ENCODE results near the gene RFX3.

The RFX3 gene

GRCh38 chr9:3296536-3296935 lies 229.3 kb downstream of the RFX3 start:
- no peaks in the 10 kb centered on the region for H4K20me1 ChIP-seq (ENCODE audit: insufficient read depth)
- H2AFZ ChIP-seq (ENCODE audit: low read depth), result no peak overlapping the region
- no peaks in the 10 kb centered on the region for H3K36me3 ChIP-seq (ENCODE audit: insufficient read depth)
- no peak overlapping the region for H3K4me3 ChIP-seq (IDR thresholded peaks at IDR 0.05; ENCODE audit: insufficient read depth, low read depth, low read length)
- H3K27ac ChIP-seq, result no peak overlapping the region
- H3K4me1 ChIP-seq (ENCODE audit: low read depth, poor library complexity, severe bottlenecking), result no peaks in the 10 kb centered on the region
- H3K27me3 ChIP-seq (ENCODE audit: insufficient read depth, low read depth), result no peaks in the 10 kb centered on the region
- H3K79me2 ChIP-seq (ENCODE audit: insufficient read depth, low read depth), result no peaks in the 10 kb centered on the region
- TF ChIP-seq, protein P1, sequence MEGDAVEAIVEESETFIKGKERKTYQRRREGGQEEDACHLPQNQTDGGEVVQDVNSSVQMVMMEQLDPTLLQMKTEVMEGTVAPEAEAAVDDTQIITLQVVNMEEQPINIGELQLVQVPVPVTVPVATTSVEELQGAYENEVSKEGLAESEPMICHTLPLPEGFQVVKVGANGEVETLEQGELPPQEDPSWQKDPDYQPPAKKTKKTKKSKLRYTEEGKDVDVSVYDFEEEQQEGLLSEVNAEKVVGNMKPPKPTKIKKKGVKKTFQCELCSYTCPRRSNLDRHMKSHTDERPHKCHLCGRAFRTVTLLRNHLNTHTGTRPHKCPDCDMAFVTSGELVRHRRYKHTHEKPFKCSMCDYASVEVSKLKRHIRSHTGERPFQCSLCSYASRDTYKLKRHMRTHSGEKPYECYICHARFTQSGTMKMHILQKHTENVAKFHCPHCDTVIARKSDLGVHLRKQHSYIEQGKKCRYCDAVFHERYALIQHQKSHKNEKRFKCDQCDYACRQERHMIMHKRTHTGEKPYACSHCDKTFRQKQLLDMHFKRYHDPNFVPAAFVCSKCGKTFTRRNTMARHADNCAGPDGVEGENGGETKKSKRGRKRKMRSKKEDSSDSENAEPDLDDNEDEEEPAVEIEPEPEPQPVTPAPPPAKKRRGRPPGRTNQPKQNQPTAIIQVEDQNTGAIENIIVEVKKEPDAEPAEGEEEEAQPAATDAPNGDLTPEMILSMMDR (conservative IDR thresholded peaks at IDR 0.05; ENCODE audit: low read depth, low read length), result no peak
- H3K9ac ChIP-seq, result no peak overlapping the region
- no peak overlapping the region for H3K4me2 ChIP-seq

- Histone ChIP-seq H4K20me1 (ENCODE audit: insufficient read depth) (no peaks in the 10 kb centered on the region), H2AFZ (ENCODE audit: low read depth) (no peak overlapping the region), H3K79me2 (ENCODE audit: insufficient read depth, low read depth) (no peaks in the 10 kb centered on the region), H3K4me1 (ENCODE audit: low read depth, poor library complexity, severe bottlenecking) (no peaks in the 10 kb centered on the region), H3K9ac (no peak overlapping the region), H3K27me3 (ENCODE audit: insufficient read depth, low read depth) (no peaks in the 10 kb centered on the region), H3K4me3 (IDR thresholded peaks at IDR 0.05; ENCODE audit: insufficient read depth, low read depth, low read length) (no peak overlapping the region), H3K27ac (no peak overlapping the region), H3K4me2 (no peak overlapping the region), H3K36me3 (ENCODE audit: insufficient read depth) (no peaks in the 10 kb centered on the region)
- TF ChIP-seq, protein P1 (conservative IDR thresholded peaks at IDR 0.05; ENCODE audit: low read depth, low read length), result no peak
These were observed 233.5 kb downstream of the RFX3 start for GRCh38 chr9:3292311-3292710.

- Histone ChIP-seq H3K79me2 (ENCODE audit: insufficient read depth, low read depth) (no peaks in the 10 kb centered on the region), H3K4me3 (IDR thresholded peaks at IDR 0.05; ENCODE audit: insufficient read depth, low read depth, low read length) (no peak overlapping the region), H2AFZ (ENCODE audit: low read depth) (no peak overlapping the region), H3K27me3 (ENCODE audit: insufficient read depth, low read depth) (no peaks in the 10 kb centered on the region), H3K27ac (no peak overlapping the region), H3K36me3 (ENCODE audit: insufficient read depth) (no peaks in the 10 kb centered on the region), H3K4me1 (ENCODE audit: low read depth, poor library complexity, severe bottlenecking) (peaks cover 7% of the 10 kb centered on the region), H4K20me1 (ENCODE audit: insufficient read depth) (no peaks in the 10 kb centered on the region), H3K9ac (no peak overlapping the region), H3K4me2 (no peak overlapping the region)
- TF ChIP-seq, protein P1 (conservative IDR thresholded peaks at IDR 0.05; ENCODE audit: low read depth, low read length), result no peak
These were observed 235.5 kb downstream of the RFX3 start for GRCh38 chr9:3290231-3290840.

GRCh38 chr9:3288686-3289085 lies 237.1 kb downstream of the RFX3 start:
- Histone ChIP-seq H2AFZ (ENCODE audit: low read depth) (no peak overlapping the region), H3K4me3 (IDR thresholded peaks at IDR 0.05; ENCODE audit: insufficient read depth, low read depth, low read length) (no peak overlapping the region), H3K4me1 (ENCODE audit: low read depth, poor library complexity, severe bottlenecking) (peaks cover 9% of the 10 kb centered on the region), H3K79me2 (ENCODE audit: insufficient read depth, low read depth) (no peaks in the 10 kb centered on the region), H3K9ac (no peak overlapping the region), H3K36me3 (ENCODE audit: insufficient read depth) (no peaks in the 10 kb centered on the region), H3K4me2 (no peak overlapping the region), H3K27me3 (ENCODE audit: insufficient read depth, low read depth) (no peaks in the 10 kb centered on the region), H3K27ac (no peak overlapping the region), H4K20me1 (ENCODE audit: insufficient read depth) (no peaks in the 10 kb centered on the region)
- TF ChIP-seq, protein P1 (conservative IDR thresholded peaks at IDR 0.05; ENCODE audit: low read depth, low read length), result no peak

Measured in KMS-11 (cell line).